ENCODE data around the gene DIP2B.
A peak's percentile ranks its signal among the peaks of the same experiment; 100 is the strongest.

DIP2B gene

GRCh38 chr12:50635857-50636256, 131.1 kb downstream of the DIP2B start:
- no peak for DNase-seq

- DNase-seq = no peak
Observed at GRCh38 chr12:50636505-50636904, 131.7 kb downstream of the DIP2B start.

- peak in 2 of 58 donors; percentile 17 to 34 for DNase-seq
Observed at GRCh38 chr12:50637870-50638481, 133.2 kb downstream of the DIP2B start.

GRCh38 chr12:50638482-50638880, 133.7 kb downstream of the DIP2B start:
- DNase-seq = no peak

- no peak for DNase-seq
Observed at GRCh38 chr12:50639721-50640120, 134.9 kb downstream of the DIP2B start.

GRCh38 chr12:50640321-50640939, 135.6 kb downstream of the DIP2B start:
- no peak for DNase-seq

- no peak for DNase-seq
Observed at GRCh38 chr12:50641566-50641965, 136.8 kb downstream of the DIP2B start.

GRCh38 chr12:50642035-50642451, 137.3 kb downstream of the DIP2B start:
- DNase-seq = no peak

- DNase-seq = no peak
Observed at GRCh38 chr12:50642761-50643160, 138.0 kb downstream of the DIP2B start.

- no peak for DNase-seq
Observed at GRCh38 chr12:50647031-50647430, 142.2 kb downstream of the DIP2B start.

GRCh38 chr12:50647479-50647878, 142.7 kb downstream of the DIP2B start:
- DNase-seq = no peak

- DNase-seq = no peak
Observed at GRCh38 chr12:50650285-50650684, 145.5 kb downstream of the DIP2B start.

- DNase-seq = no peak
Observed at GRCh38 chr12:50655374-50655921, 150.7 kb downstream of the DIP2B start.

GRCh38 chr12:50659260-50659659, 154.5 kb downstream of the DIP2B start:
- DNase-seq = no peak

GRCh38 chr12:50659690-50660424, 155.1 kb downstream of the DIP2B start:
- DNase-seq = no peak

GRCh38 chr12:50660425-50660822, 155.6 kb downstream of the DIP2B start:
- no peak for DNase-seq

- peak in 2 of 58 donors; percentile 29 to 60 for DNase-seq
Observed at GRCh38 chr12:50661300-50662115, 156.7 kb downstream of the DIP2B start.

- no peak for DNase-seq
Observed at GRCh38 chr12:50662116-50662510, 157.3 kb downstream of the DIP2B start.

- DNase-seq = no peak
Observed at GRCh38 chr12:50665170-50665569, 160.4 kb downstream of the DIP2B start.

GRCh38 chr12:50665609-50666008, 160.8 kb downstream of the DIP2B start:
- no peak for DNase-seq

- DNase-seq = no peak
Observed at GRCh38 chr12:50666023-50666422, 161.2 kb downstream of the DIP2B start.
